Effector CD8-positive, alpha-beta T cell (primary cell): ENCODE data around the gene KCNIP1.

Experiments
- DNase-seq: peaks from one replicate; lab custom pipeline; 2025; lab: John Stamatoyannopoulos, UW

The KCNIP1 gene

GRCh38 chr5:170508660-170509347 lies 5.0 kb downstream of the KCNIP1 start:
- DNase-seq = no peak

- no peak for DNase-seq
Observed at GRCh38 chr5:170509348-170509660, 5.5 kb downstream of the KCNIP1 start.

GRCh38 chr5:170510126-170510525 lies 6.3 kb downstream of the KCNIP1 start:
- DNase-seq = no peak

GRCh38 chr5:170510559-170510958 lies 6.7 kb downstream of the KCNIP1 start:
- no peak for DNase-seq

- no peak for DNase-seq
Observed at GRCh38 chr5:170511551-170512258, 7.9 kb downstream of the KCNIP1 start.

GRCh38 chr5:170513856-170514525 lies 10.2 kb downstream of the KCNIP1 start:
- no peak for DNase-seq

- no peak for DNase-seq
Observed at GRCh38 chr5:170517411-170517810, 13.6 kb downstream of the KCNIP1 start.

- no peak for DNase-seq
Observed at GRCh38 chr5:170518277-170518676, 14.5 kb downstream of the KCNIP1 start.

- DNase-seq = no peak
Observed at GRCh38 chr5:170519549-170519948, 15.7 kb downstream of the KCNIP1 start.

GRCh38 chr5:170520372-170520771 lies 16.6 kb downstream of the KCNIP1 start:
- DNase-seq = no peak

- no peak for DNase-seq
Observed at GRCh38 chr5:170522211-170523141, 18.7 kb downstream of the KCNIP1 start.

GRCh38 chr5:170523142-170523551 lies 19.3 kb downstream of the KCNIP1 start:
- no peak for DNase-seq

GRCh38 chr5:170523830-170524229 lies 20.0 kb downstream of the KCNIP1 start:
- no peak for DNase-seq

GRCh38 chr5:170524576-170524975 lies 20.8 kb downstream of the KCNIP1 start:
- DNase-seq = no peak

GRCh38 chr5:170525470-170526211 lies 21.8 kb downstream of the KCNIP1 start:
- no peak for DNase-seq

- no peak for DNase-seq
Observed at GRCh38 chr5:170527991-170528390, 24.2 kb downstream of the KCNIP1 start.

GRCh38 chr5:170528976-170529375 lies 25.2 kb downstream of the KCNIP1 start:
- DNase-seq = no peak

- no peak for DNase-seq
Observed at GRCh38 chr5:170532935-170533334, 29.1 kb downstream of the KCNIP1 start.

GRCh38 chr5:170533383-170533782 lies 29.6 kb downstream of the KCNIP1 start:
- DNase-seq = no peak

GRCh38 chr5:170534177-170534576 lies 30.4 kb downstream of the KCNIP1 start:
- no peak for DNase-seq

- no peak for DNase-seq
Observed at GRCh38 chr5:170534941-170535340, 31.1 kb downstream of the KCNIP1 start.
